ENCODE measurements around the gene RNF146. TPM values are rescaled to one million over a fixed set of nuclear protein-coding genes. Genes with fewer than 3 reads are reported as not detected.

RNF146 gene
- total RNA-seq, 1 experiment from 2014 or later: 50.1 TPM

DNA sequence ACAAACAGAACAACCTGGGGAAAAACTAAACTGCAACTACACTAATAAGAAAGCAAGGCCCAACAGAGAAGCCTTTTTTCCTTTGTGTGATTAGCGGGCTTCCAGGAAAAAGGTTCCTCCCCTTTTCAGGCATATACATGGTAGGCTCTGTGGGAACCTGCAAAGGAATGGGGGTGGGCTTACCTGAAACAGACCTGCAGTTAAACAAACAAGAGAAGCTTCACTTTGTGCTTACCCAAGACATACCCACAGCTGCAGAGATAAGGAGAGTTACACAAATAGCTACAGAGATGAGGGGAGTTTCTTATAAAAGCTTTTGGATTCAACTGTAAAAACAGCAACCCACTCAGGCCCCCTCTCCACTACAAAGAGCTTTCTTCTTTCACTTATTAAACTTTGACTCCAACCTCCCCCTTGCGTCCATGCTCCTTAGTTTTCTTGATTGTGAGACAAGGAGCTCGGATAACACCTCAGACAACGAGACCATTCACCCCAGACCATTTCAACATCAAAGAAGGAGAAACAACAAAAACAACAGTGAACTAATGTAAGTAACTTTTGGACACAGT, 30.9 kb downstream of the RNF146 start:
- no peak overlapping the region for H3K9ac ChIP-seq (ENCODE audit: low read length)
- no peak for DNase-seq
- no peaks in the 10 kb centered on the region for H4K20me1 ChIP-seq (ENCODE audit: insufficient read depth, low read depth, low read length)
- no peaks in the 10 kb centered on the region for H3K9me2 ChIP-seq (replicated peaks; ENCODE audit: insufficient read depth, low read length)
- H2AFZ ChIP-seq (ENCODE audit: low read length): no peak overlapping the region
- H3K36me3 ChIP-seq (ENCODE audit: insufficient read depth, low read length): peaks cover 37% of the 10 kb centered on the region; the same call in 1 of the 2 replicates
- H3K4me3 ChIP-seq (ENCODE audit: low read length): no peak overlapping the region
- H3K4me2 ChIP-seq (ENCODE audit: low read depth, low read length, poor library complexity, severe bottlenecking): no peak overlapping the region
- no peak overlapping the region for H3K27ac ChIP-seq (ENCODE audit: low read length)
- no peaks in the 10 kb centered on the region for H3K9me3 ChIP-seq (ENCODE audit: low read length)
- H3K79me2 ChIP-seq (ENCODE audit: low read length): peaks cover 90% of the 10 kb centered on the region
- H3K4me1 ChIP-seq (ENCODE audit: low read length): no peaks in the 10 kb centered on the region
- no peaks in the 10 kb centered on the region for H3K27me3 ChIP-seq (ENCODE audit: low read length)

GRCh38 chr6:127298475-127298874, 31.8 kb downstream of the RNF146 start:
- H2AFZ ChIP-seq (ENCODE audit: low read length): no peak overlapping the region
- peaks cover 7% of the 10 kb centered on the region for H3K4me1 ChIP-seq (ENCODE audit: low read length)
- H3K27me3 ChIP-seq (ENCODE audit: low read length): no peaks in the 10 kb centered on the region
- no peak overlapping the region for H3K9ac ChIP-seq (ENCODE audit: low read length)
- no peak overlapping the region for H3K4me2 ChIP-seq (ENCODE audit: low read depth, low read length, poor library complexity, severe bottlenecking)
- no peak for DNase-seq
- no peak overlapping the region for H3K4me3 ChIP-seq (ENCODE audit: low read length)
- H3K9me2 ChIP-seq (replicated peaks; ENCODE audit: insufficient read depth, low read length): no peaks in the 10 kb centered on the region
- H4K20me1 ChIP-seq (ENCODE audit: insufficient read depth, low read depth, low read length): no peaks in the 10 kb centered on the region
- no peak overlapping the region for H3K27ac ChIP-seq (ENCODE audit: low read length)
- H3K36me3 ChIP-seq (ENCODE audit: insufficient read depth, low read length): peaks cover 32% of the 10 kb centered on the region; the same call in 1 of the 2 replicates
- peaks cover 81% of the 10 kb centered on the region for H3K79me2 ChIP-seq (ENCODE audit: low read length)
- H3K9me3 ChIP-seq (ENCODE audit: low read length): no peaks in the 10 kb centered on the region

GRCh38 chr6:127299522-127300240, 33.0 kb downstream of the RNF146 start:
- Histone ChIP-seq H3K9me3 (ENCODE audit: low read length) (no peaks in the 10 kb centered on the region), H3K9ac (ENCODE audit: low read length) (no peak overlapping the region), H3K4me3 (ENCODE audit: low read length) (no peak overlapping the region), H3K4me1 (ENCODE audit: low read length) (peaks cover 18% of the 10 kb centered on the region), H2AFZ (ENCODE audit: low read length) (no peak overlapping the region), H3K27me3 (ENCODE audit: low read length) (no peaks in the 10 kb centered on the region), H3K79me2 (ENCODE audit: low read length) (peaks cover 75% of the 10 kb centered on the region), H3K36me3 (ENCODE audit: insufficient read depth, low read length) (peaks cover 22% of the 10 kb centered on the region; the same call in 1 of the 2 replicates), H4K20me1 (ENCODE audit: insufficient read depth, low read depth, low read length) (no peaks in the 10 kb centered on the region), H3K9me2 (replicated peaks; ENCODE audit: insufficient read depth, low read length) (no peaks in the 10 kb centered on the region), H3K27ac (ENCODE audit: low read length) (no peak overlapping the region), H3K4me2 (ENCODE audit: low read depth, low read length, poor library complexity, severe bottlenecking) (no peak overlapping the region)
- DNase-seq: no peak

DNA sequence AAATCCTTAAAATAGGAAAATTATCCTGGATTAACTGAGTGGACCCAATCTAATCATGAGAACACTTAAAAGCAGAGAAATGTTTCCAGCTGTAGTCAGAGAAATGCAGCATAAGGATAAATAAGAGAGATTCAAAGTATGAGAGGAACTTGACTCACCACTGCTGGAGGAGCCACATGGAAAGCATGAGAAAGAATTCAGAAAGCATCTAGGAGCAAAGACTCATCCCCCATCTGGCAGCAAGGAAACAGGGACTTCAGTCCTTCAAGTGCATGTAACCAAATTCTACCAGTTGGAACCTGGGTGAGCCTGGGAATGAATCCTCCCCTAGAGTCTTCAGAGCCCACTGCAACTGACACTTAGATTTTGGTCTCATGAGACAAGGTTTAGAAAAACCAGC, 33.7 kb downstream of the RNF146 start:
- peaks cover 78% of the 10 kb centered on the region for H3K79me2 ChIP-seq (ENCODE audit: low read length)
- no peaks in the 10 kb centered on the region for H3K9me3 ChIP-seq (ENCODE audit: low read length)
- H4K20me1 ChIP-seq (ENCODE audit: insufficient read depth, low read depth, low read length): no peaks in the 10 kb centered on the region
- peaks cover 19% of the 10 kb centered on the region; the same call in 1 of the 2 replicates for H3K36me3 ChIP-seq (ENCODE audit: insufficient read depth, low read length)
- no peak overlapping the region for H3K4me3 ChIP-seq (ENCODE audit: low read length)
- H3K9me2 ChIP-seq (replicated peaks; ENCODE audit: insufficient read depth, low read length): no peaks in the 10 kb centered on the region
- H3K27me3 ChIP-seq (ENCODE audit: low read length): no peaks in the 10 kb centered on the region
- H3K27ac ChIP-seq (ENCODE audit: low read length): no peak overlapping the region
- no peak overlapping the region for H3K9ac ChIP-seq (ENCODE audit: low read length)
- no peak overlapping the region for H3K4me2 ChIP-seq (ENCODE audit: low read depth, low read length, poor library complexity, severe bottlenecking)
- H2AFZ ChIP-seq (ENCODE audit: low read length): no peak overlapping the region
- H3K4me1 ChIP-seq (ENCODE audit: low read length): peaks cover 18% of the 10 kb centered on the region
- no peak for DNase-seq

- H3K4me2 ChIP-seq (ENCODE audit: low read depth, low read length, poor library complexity, severe bottlenecking): no peak overlapping the region
- no peak overlapping the region for H2AFZ ChIP-seq (ENCODE audit: low read length)
- H3K9ac ChIP-seq (ENCODE audit: low read length): no peak overlapping the region
- no peak overlapping the region for H3K27ac ChIP-seq (ENCODE audit: low read length)
- peaks cover 18% of the 10 kb centered on the region for H3K4me1 ChIP-seq (ENCODE audit: low read length)
- H3K4me3 ChIP-seq (ENCODE audit: low read length): no peak overlapping the region
- H3K36me3 ChIP-seq (ENCODE audit: insufficient read depth, low read length): peaks cover 14% of the 10 kb centered on the region; the same call in 1 of the 2 replicates
- no peaks in the 10 kb centered on the region for H3K9me3 ChIP-seq (ENCODE audit: low read length)
- no peaks in the 10 kb centered on the region for H3K27me3 ChIP-seq (ENCODE audit: low read length)
- H3K79me2 ChIP-seq (ENCODE audit: low read length): peaks cover 78% of the 10 kb centered on the region
- DNase-seq: no peak
- no peaks in the 10 kb centered on the region for H3K9me2 ChIP-seq (replicated peaks; ENCODE audit: insufficient read depth, low read length)
- no peaks in the 10 kb centered on the region for H4K20me1 ChIP-seq (ENCODE audit: insufficient read depth, low read depth, low read length)
These were observed 34.6 kb downstream of the RNF146 start for GRCh38 chr6:127301199-127301700.

- Histone ChIP-seq H3K36me3 (ENCODE audit: insufficient read depth, low read length) (peaks cover 9% of the 10 kb centered on the region), H4K20me1 (ENCODE audit: insufficient read depth, low read depth, low read length) (no peaks in the 10 kb centered on the region), H3K4me3 (ENCODE audit: low read length) (no peak overlapping the region), H3K27me3 (ENCODE audit: low read length) (no peaks in the 10 kb centered on the region), H3K9me3 (ENCODE audit: low read length) (no peaks in the 10 kb centered on the region), H3K4me1 (ENCODE audit: low read length) (peaks cover 18% of the 10 kb centered on the region), H3K79me2 (ENCODE audit: low read length) (peaks cover 79% of the 10 kb centered on the region), H3K9ac (ENCODE audit: low read length) (peak overlapping the region; percentile 20; the same call in 1 of the 2 replicates), H3K27ac (ENCODE audit: low read length) (peak overlapping the region; percentile 53), H3K9me2 (replicated peaks; ENCODE audit: insufficient read depth, low read length) (no peaks in the 10 kb centered on the region), H2AFZ (ENCODE audit: low read length) (no peak overlapping the region), H3K4me2 (ENCODE audit: low read depth, low read length, poor library complexity, severe bottlenecking) (peak overlapping the region; percentile 14)
- peak; percentile 92 for DNase-seq
These were observed 36.3 kb downstream of the RNF146 start for GRCh38 chr6:127302728-127303660.

GRCh38 chr6:127303917-127304316, 37.3 kb downstream of the RNF146 start:
- peaks cover 13% of the 10 kb centered on the region for H3K36me3 ChIP-seq (ENCODE audit: insufficient read depth, low read length)
- no peaks in the 10 kb centered on the region for H3K9me2 ChIP-seq (replicated peaks; ENCODE audit: insufficient read depth, low read length)
- H3K27ac ChIP-seq (ENCODE audit: low read length): peak overlapping the region; percentile 53; the same call in 1 of the 2 replicates
- peaks cover 5% of the 10 kb centered on the region; the same call in 1 of the 2 replicates for H3K9me3 ChIP-seq (ENCODE audit: low read length)
- H3K9ac ChIP-seq (ENCODE audit: low read length): peak overlapping the region; percentile 20; the same call in 1 of the 2 replicates
- no peaks in the 10 kb centered on the region for H3K27me3 ChIP-seq (ENCODE audit: low read length)
- no peak overlapping the region for H2AFZ ChIP-seq (ENCODE audit: low read length)
- no peaks in the 10 kb centered on the region for H4K20me1 ChIP-seq (ENCODE audit: insufficient read depth, low read depth, low read length)
- DNase-seq: no peak
- H3K4me1 ChIP-seq (ENCODE audit: low read length): peaks cover 18% of the 10 kb centered on the region
- peak overlapping the region; percentile 14 for H3K4me2 ChIP-seq (ENCODE audit: low read depth, low read length, poor library complexity, severe bottlenecking)
- peaks cover 81% of the 10 kb centered on the region for H3K79me2 ChIP-seq (ENCODE audit: low read length)
- no peak overlapping the region for H3K4me3 ChIP-seq (ENCODE audit: low read length)
